IMR-90 (cell line): ENCODE results near the gene TMPRSS15. TPM values are rescaled to one million over a fixed set of nuclear protein-coding genes. Genes with fewer than 3 reads are reported as not detected.

Experiments
- ATAC-seq: fragments of 200-7000 bp; cut with Tn5 transposase; 2 replicates; pipeline ENCODE4 v1.9.1; 2020; ENCODE audit warnings: low read depth, mild to moderate bottlenecking, moderate library complexity
- BruUV-seq: library from RNA; stranded (reverse); fragments of 400-500 nt; replicated peaks from 2 replicates; lab custom pipeline; 2021; lab: Mats Ljungman, UMichigan
- CTCF ChIA-PET: fragments of 300-600 bp; formaldehyde crosslinking; extraction: SDS; loops from one replicate; lab custom pipeline; 2021; ENCODE audit warnings: antibody characterized with exemption; lab: Yijun Ruan, JAX
- POLR2A ChIA-PET: fragments of 300-600 bp; sonication (Branson Sonifier 250); formaldehyde crosslinking; loops from one replicate; lab custom pipeline; 2022; ENCODE audit warnings: antibody characterized with exemption; ENCODE audit not compliant: unreplicated experiment; lab: Charles Lee
- DNase-seq: peaks from one replicate; pipeline ENCODE4 v3.0.0; 2013
- H2AFZ ChIP-seq: replicated peaks from 2 replicates; pipeline ENCODE3; 2013; ENCODE audit warnings: low read length, mild to moderate bottlenecking; ENCODE audit not compliant: poor library complexity
- H2AK5ac ChIP-seq: 2 replicates; pipeline ENCODE4 v1.6.1; 2013; ENCODE audit warnings: low read depth, low read length, inconsistent platforms
- H2AK9ac ChIP-seq: replicated peaks from 2 replicates; pipeline ENCODE3; 2013; ENCODE audit warnings: mild to moderate bottlenecking, low read depth, low read length, moderate library complexity; ENCODE audit not compliant: poor library complexity
- H2BK120ac ChIP-seq: 2 replicates; pipeline ENCODE4 v1.6.1; 2013; ENCODE audit warnings: low read depth, low read length, inconsistent platforms
- H2BK15ac ChIP-seq: 3 replicates; pipeline ENCODE4 v1.6.1; 2013; ENCODE audit warnings: low read depth, low read length, inconsistent platforms
- H2BK20ac ChIP-seq: 2 replicates; pipeline ENCODE4 v1.6.1; 2013; ENCODE audit warnings: low read depth, mild to moderate bottlenecking, inconsistent platforms, low read length, moderate library complexity
- H2BK5ac ChIP-seq: 2 replicates; pipeline ENCODE4 v1.6.1; 2013; ENCODE audit warnings: mild to moderate bottlenecking, low read depth, low read length, inconsistent platforms; ENCODE audit not compliant: poor library complexity, severe bottlenecking
- H3K14ac ChIP-seq: replicated peaks from 2 replicates; pipeline ENCODE4 v1.6.1; 2013; ENCODE audit warnings: low read depth, low read length, inconsistent platforms
- H3K18ac ChIP-seq: 2 replicates; pipeline ENCODE4 v1.6.1; 2013; ENCODE audit warnings: low read depth, low read length, control low read depth
- H3K23ac ChIP-seq: 2 replicates; pipeline ENCODE4 v1.6.1; 2013; ENCODE audit warnings: low read depth, low read length, inconsistent platforms
- H3K27ac ChIP-seq: 2 replicates; pipeline ENCODE4 v1.5.1; 2013; ENCODE audit warnings: mild to moderate bottlenecking, control low read depth, low read length; ENCODE audit not compliant: insufficient read depth
- H3K27me3 ChIP-seq: 2 replicates; pipeline ENCODE4 v1.6.1; 2013; ENCODE audit warnings: low read length; ENCODE audit not compliant: control insufficient read depth, insufficient read depth
- H3K36me3 ChIP-seq: 2 replicates; pipeline ENCODE4 v1.6.1; 2013; ENCODE audit warnings: low read length, mixed read lengths; ENCODE audit not compliant: control insufficient read depth, insufficient read depth
- H3K4ac ChIP-seq: 2 replicates; pipeline ENCODE4 v1.6.1; 2013; ENCODE audit warnings: low read depth, low read length, inconsistent platforms
- H3K4me1 ChIP-seq: 2 replicates; pipeline ENCODE4 v1.6.1; 2013; ENCODE audit warnings: low read length, mixed read lengths; ENCODE audit not compliant: control insufficient read depth, insufficient read depth
- H3K4me2 ChIP-seq: 2 replicates; pipeline ENCODE4 v1.6.1; 2013; ENCODE audit warnings: low read depth, mild to moderate bottlenecking, control low read depth, low read length, moderate library complexity
- H3K4me3 ChIP-seq: 2 replicates; pipeline ENCODE4 v1.5.1; 2013; ENCODE audit warnings: low read depth, mild to moderate bottlenecking, control low read depth, low read length, moderate library complexity; ENCODE audit not compliant: insufficient read depth
- H3K56ac ChIP-seq: 2 replicates; pipeline ENCODE4 v1.6.1; 2013; ENCODE audit warnings: low read length, inconsistent platforms; ENCODE audit not compliant: insufficient read depth; ENCODE audit errors: extremely low read depth
- H3K79me1 ChIP-seq, 2 experiments: 2 replicates each; pipeline ENCODE4 v1.6.1; 2013; ENCODE audit warnings: low read length in 2 of 2, inconsistent platforms in 1 of 2, low read depth in 1 of 2
- H3K9ac ChIP-seq: 2 replicates; pipeline ENCODE4 v1.6.1; 2013; ENCODE audit warnings: low read depth, low read length, control low read depth
- H3K9me1 ChIP-seq: 2 replicates; pipeline ENCODE4 v1.6.1; 2013; ENCODE audit warnings: low read length, inconsistent platforms; ENCODE audit not compliant: insufficient read depth
- H3K9me3 ChIP-seq: 2 replicates; pipeline ENCODE4 v1.6.1; 2013; ENCODE audit warnings: low read length; ENCODE audit not compliant: control insufficient read depth, insufficient read depth
- H4K20me1 ChIP-seq: 2 replicates; pipeline ENCODE4 v1.6.1; 2013; ENCODE audit warnings: low read length, inconsistent platforms; ENCODE audit not compliant: insufficient read depth
- H4K5ac ChIP-seq: 2 replicates; pipeline ENCODE4 v1.6.1; 2013; ENCODE audit warnings: mild to moderate bottlenecking, low read depth, low read length, control low read depth
- H4K8ac ChIP-seq, 2 experiments: 2 replicates each; pipeline ENCODE4 v1.6.1; 2013; ENCODE audit warnings: low read depth in 2 of 2, low read length in 2 of 2, control low read depth in 1 of 2, inconsistent platforms in 1 of 2
- H4K91ac ChIP-seq: 2 replicates; pipeline ENCODE4 v1.6.1; 2013; ENCODE audit warnings: low read depth, low read length, inconsistent platforms; ENCODE audit not compliant: insufficient read depth
- BHLHE40 ChIP-seq: fragments of 150-350 bp; IDR thresholded peaks from 2 replicates; pipeline ENCODE4 v1.6.1; 2016; ENCODE audit warnings: mild to moderate bottlenecking, low read depth, low read length
- CEBPB ChIP-seq: IDR thresholded peaks from 2 replicates; pipeline ENCODE4 v1.6.1; 2012; ENCODE audit warnings: low read depth, low read length, improper control_type of control experiment
- CHD1 ChIP-seq: IDR thresholded peaks from 2 replicates; pipeline ENCODE4 v1.6.1; 2012; ENCODE audit warnings: low read depth, low read length, improper control_type of control experiment
- CTCF ChIP-seq: conservative IDR thresholded peaks from 2 replicates; pipeline ENCODE4 v1.5.1; 2012; ENCODE audit warnings: mild to moderate bottlenecking, low read depth, low read length, improper control_type of control experiment
- FOS ChIP-seq: fragments of 150-350 bp; IDR thresholded peaks from 2 replicates; pipeline ENCODE4 v1.6.1; 2016; ENCODE audit warnings: low read depth, low read length
- MAFK ChIP-seq: IDR thresholded peaks from 2 replicates; pipeline ENCODE4 v1.6.1; 2012; ENCODE audit warnings: low read depth, low read length, improper control_type of control experiment
- MAZ ChIP-seq: IDR thresholded peaks from 2 replicates; pipeline ENCODE4 v1.6.1; 2012; ENCODE audit warnings: low read depth, mild to moderate bottlenecking, low read length, improper control_type of control experiment, moderate library complexity, borderline replicate concordance
- MXI1 ChIP-seq: IDR thresholded peaks from 2 replicates; pipeline ENCODE4 v1.6.1; 2012; ENCODE audit warnings: low read depth, mild to moderate bottlenecking, low read length, moderate library complexity, borderline replicate concordance
- NFE2L2 ChIP-seq: fragments of 150-350 bp; IDR thresholded peaks from 2 replicates; pipeline ENCODE4 v1.6.1; 2016; ENCODE audit warnings: low read depth, mild to moderate bottlenecking, low read length
- POLR2A ChIP-seq: IDR thresholded peaks from 2 replicates; pipeline ENCODE4 v1.6.1; 2012; ENCODE audit warnings: mild to moderate bottlenecking, low read depth, low read length
- RAD21 ChIP-seq: IDR thresholded peaks from 2 replicates; pipeline ENCODE4 v1.6.1; 2012; ENCODE audit warnings: low read length, improper control_type of control experiment
- RCOR1 ChIP-seq: IDR thresholded peaks from 2 replicates; pipeline ENCODE4 v1.6.1; 2012; ENCODE audit warnings: mild to moderate bottlenecking, low read length, improper control_type of control experiment; ENCODE audit not compliant: insufficient replicate concordance
- RFX5 ChIP-seq: IDR thresholded peaks from 2 replicates; pipeline ENCODE4 v1.8.0; 2012; ENCODE audit warnings: low read depth, mild to moderate bottlenecking, low read length, moderate library complexity
- SMC3 ChIP-seq: fragments of 150-350 bp; IDR thresholded peaks from 2 replicates; pipeline ENCODE4 v1.6.1; 2016; ENCODE audit warnings: low read depth, mild to moderate bottlenecking, antibody characterized with exemption, low read length, moderate library complexity
- WGBS, 2 experiments: methylation state at CpG; one replicate each; pipeline versions ENCODE4 v1.1.5 to v1.1.7; 2013; ENCODE audit warnings: missing lambda C conversion rate in 2 of 2; ENCODE audit not compliant: insufficient read length in 1 of 2; ENCODE audit errors: extremely low coverage in 2 of 2; 5-methylcytosine and 5-hydroxymethylcytosine counted together
- dilution Hi-C: fragments of 300-500 bp; cut with HindIII; formaldehyde crosslinking; loops from one replicate; pipeline ENCODE4 v1.14.3; 2018; ENCODE audit warnings: low sequenced_read_pairs; ENCODE audit not compliant: unreplicated experiment
- in situ Hi-C: fragments of 300-500 bp; cut with MboI; formaldehyde crosslinking; loops from 3 replicates; pipeline ENCODE4 v1.14.3; 2019; ENCODE audit warnings: low sequenced_read_pairs, inconsistent platforms, mixed read lengths
- intact Hi-C: fragments of 100-400 bp; cut with micrococcal nuclease; formaldehyde crosslinking; loops from 2 replicates; pipeline ENCODE4 v1.10.0; 2022
- polyA plus RNA-seq, 3 experiments: library from polyadenylated mRNA; depleted of rRNA; stranded (reverse); fragments of >200 nt; gene quantifications; 2 replicates each; pipeline ENCODE4 v1.2.3, GENCODE V29; 2012; ENCODE audit warnings: low replicate concordance in 1 of 3
- total RNA-seq: library from RNA; depleted of rRNA; stranded (reverse); fragments of >200 nt; gene quantifications from 2 replicates; pipeline ENCODE4 v1.2.3, GENCODE V29; 2012
- TF ChIP-seq, protein P1 (sequence below): fragments of 150-350 bp; IDR thresholded peaks from 2 replicates; pipeline ENCODE4 v1.6.1; 2017; ENCODE audit warnings: mild to moderate bottlenecking, antibody characterized with exemption, low read length, low read depth
- TF ChIP-seq, protein P2 (sequence below): fragments of 150-350 bp; IDR thresholded peaks from 2 replicates; pipeline ENCODE4 v1.6.1; 2016; ENCODE audit warnings: low read depth, mild to moderate bottlenecking, low read length, moderate library complexity, borderline replicate concordance

Gene TMPRSS15
- total and polyA plus RNA-seq, 2 of the 4 experiments (the other 2 are of a cell fraction): not detected

- dilution Hi-C loops: no loop called here
- POLR2A ChIA-PET: no interaction called here
- Histone ChIP-seq H2BK5ac (no peak overlapping the region), H3K36me3 (no peaks in the 10 kb centered on the region), H3K18ac (no peak overlapping the region), H2AFZ (no peak overlapping the region), H3K9ac (no peak overlapping the region), H2AK5ac (no peak overlapping the region), H2AK9ac (no peak overlapping the region), H3K56ac (no peak overlapping the region), H3K79me1 (no peaks in the 10 kb centered on the region), H2BK120ac (no peak overlapping the region), H3K27me3 (no peaks in the 10 kb centered on the region), H3K4me1 (no peaks in the 10 kb centered on the region), H4K20me1 (no peaks in the 10 kb centered on the region), H3K23ac (no peak overlapping the region), H3K27ac (no peak overlapping the region), H4K5ac (no peak overlapping the region), H4K8ac (no peak overlapping the region), H3K4me3 (no peak overlapping the region), H3K9me3 (peaks cover 8% of the 10 kb centered on the region), H2BK15ac (no peak overlapping the region), H3K14ac (no peak overlapping the region), H2BK20ac (no peak overlapping the region), H4K91ac (no peak overlapping the region), H3K4ac (no peak overlapping the region), H3K4me2 (no peak overlapping the region), H3K9me1 (no peaks in the 10 kb centered on the region)
- 19% methylated on average over 10 of the region's 22 CpGs; no CpG with 5 or more reads in 1 of the 2 experiments for WGBS, 2 experiments
- intact Hi-C loops: no loop called here
- no TSS peak for BruUV-seq
- CTCF ChIA-PET: no interaction called here
- ATAC-seq (no peak), DNase-seq (no peak)
- TF ChIP-seq MAZ: no peak
- TF ChIP-seq FOS: no peak
- no peak for TF ChIP-seq POLR2A
- TF ChIP-seq CHD1: no peak
- no peak for TF ChIP-seq CTCF
- TF ChIP-seq RAD21: no peak
- no peak for TF ChIP-seq SMC3
- TF ChIP-seq, protein P1, sequence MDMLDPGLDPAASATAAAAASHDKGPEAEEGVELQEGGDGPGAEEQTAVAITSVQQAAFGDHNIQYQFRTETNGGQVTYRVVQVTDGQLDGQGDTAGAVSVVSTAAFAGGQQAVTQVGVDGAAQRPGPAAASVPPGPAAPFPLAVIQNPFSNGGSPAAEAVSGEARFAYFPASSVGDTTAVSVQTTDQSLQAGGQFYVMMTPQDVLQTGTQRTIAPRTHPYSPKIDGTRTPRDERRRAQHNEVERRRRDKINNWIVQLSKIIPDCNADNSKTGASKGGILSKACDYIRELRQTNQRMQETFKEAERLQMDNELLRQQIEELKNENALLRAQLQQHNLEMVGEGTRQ: no peak
- TF ChIP-seq MXI1: no peak
- TF ChIP-seq BHLHE40: no peak
- TF ChIP-seq, protein P2, sequence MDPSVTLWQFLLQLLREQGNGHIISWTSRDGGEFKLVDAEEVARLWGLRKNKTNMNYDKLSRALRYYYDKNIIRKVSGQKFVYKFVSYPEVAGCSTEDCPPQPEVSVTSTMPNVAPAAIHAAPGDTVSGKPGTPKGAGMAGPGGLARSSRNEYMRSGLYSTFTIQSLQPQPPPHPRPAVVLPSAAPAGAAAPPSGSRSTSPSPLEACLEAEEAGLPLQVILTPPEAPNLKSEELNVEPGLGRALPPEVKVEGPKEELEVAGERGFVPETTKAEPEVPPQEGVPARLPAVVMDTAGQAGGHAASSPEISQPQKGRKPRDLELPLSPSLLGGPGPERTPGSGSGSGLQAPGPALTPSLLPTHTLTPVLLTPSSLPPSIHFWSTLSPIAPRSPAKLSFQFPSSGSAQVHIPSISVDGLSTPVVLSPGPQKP: no peak
- TF ChIP-seq CEBPB: no peak
- TF ChIP-seq RCOR1: no peak
- no peak for TF ChIP-seq MAFK
- no peak for TF ChIP-seq NFE2L2
- TF ChIP-seq RFX5: no peak
- in situ Hi-C loops: no loop called here
Observed at GRCh38 chr21:18245464-18245967, 158.1 kb downstream of the TMPRSS15 start.
